Measurements from ENCODE around the gene ZBTB9. TPM values are rescaled to one million over a fixed set of nuclear protein-coding genes. Genes with fewer than 3 reads are reported as not detected.

Gene ZBTB9
- total RNA-seq, 4 donors from 2014 or later: 3.1 to 3.7 (median 3.4) TPM

DNA sequence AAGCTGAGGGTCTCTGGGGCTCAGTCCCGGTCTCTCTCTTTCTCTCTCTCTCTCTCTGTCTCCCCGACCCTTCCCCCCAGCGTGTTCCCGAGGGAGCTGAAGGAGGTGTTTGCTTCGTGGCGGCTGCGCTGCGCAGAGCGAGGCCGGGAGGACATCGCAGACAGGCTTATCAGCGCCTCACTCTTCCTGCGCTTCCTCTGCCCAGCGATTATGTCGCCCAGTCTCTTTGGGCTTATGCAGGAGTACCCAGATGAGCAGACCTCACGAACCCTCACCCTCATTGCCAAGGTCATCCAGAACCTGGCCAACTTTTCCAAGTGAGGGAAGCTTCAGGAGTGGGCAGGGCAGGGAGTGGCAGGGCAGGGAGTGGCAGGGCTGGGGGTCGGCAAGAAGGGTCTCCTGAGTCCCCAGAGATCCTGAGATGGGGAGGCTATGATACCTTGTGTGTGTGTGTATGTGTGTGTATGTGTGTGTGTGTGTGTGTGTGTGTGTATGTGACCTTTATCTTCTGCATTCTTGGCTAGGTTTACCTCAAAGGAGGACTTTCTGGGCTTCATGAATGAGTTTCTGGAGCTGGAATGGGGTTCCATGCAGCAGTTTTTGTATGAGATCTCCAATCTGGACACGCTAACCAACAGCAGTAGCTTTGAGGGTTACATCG, 13.6 kb upstream of the ZBTB9 start:
- Histone ChIP-seq H3K4me1 (no peaks in the 10 kb centered on the region), H3K36me3 (peaks cover 4 to 96% (median 4%) of the 10 kb centered on the region in 3 donors), H3K4me3 (no peak overlapping the region), H3K9me3 (no peaks in the 10 kb centered on the region), H3K27ac (no peak overlapping the region), H3K27me3 (no peaks in the 10 kb centered on the region)
- 81 to 83% methylated on average over 19 of the region's 19 CpGs for WGBS, 2 donors
- TF ChIP-seq, protein P1, sequence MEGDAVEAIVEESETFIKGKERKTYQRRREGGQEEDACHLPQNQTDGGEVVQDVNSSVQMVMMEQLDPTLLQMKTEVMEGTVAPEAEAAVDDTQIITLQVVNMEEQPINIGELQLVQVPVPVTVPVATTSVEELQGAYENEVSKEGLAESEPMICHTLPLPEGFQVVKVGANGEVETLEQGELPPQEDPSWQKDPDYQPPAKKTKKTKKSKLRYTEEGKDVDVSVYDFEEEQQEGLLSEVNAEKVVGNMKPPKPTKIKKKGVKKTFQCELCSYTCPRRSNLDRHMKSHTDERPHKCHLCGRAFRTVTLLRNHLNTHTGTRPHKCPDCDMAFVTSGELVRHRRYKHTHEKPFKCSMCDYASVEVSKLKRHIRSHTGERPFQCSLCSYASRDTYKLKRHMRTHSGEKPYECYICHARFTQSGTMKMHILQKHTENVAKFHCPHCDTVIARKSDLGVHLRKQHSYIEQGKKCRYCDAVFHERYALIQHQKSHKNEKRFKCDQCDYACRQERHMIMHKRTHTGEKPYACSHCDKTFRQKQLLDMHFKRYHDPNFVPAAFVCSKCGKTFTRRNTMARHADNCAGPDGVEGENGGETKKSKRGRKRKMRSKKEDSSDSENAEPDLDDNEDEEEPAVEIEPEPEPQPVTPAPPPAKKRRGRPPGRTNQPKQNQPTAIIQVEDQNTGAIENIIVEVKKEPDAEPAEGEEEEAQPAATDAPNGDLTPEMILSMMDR (IDR thresholded peaks at IDR 0.05): no peak
- TF ChIP-seq POLR2A (IDR thresholded peaks at IDR 0.05) (no peak), EP300 (IDR thresholded peaks at IDR 0.05) (no peak)
- no peak for DNase-seq (ENCODE audit: low spot score in 2 of 2)

DNA sequence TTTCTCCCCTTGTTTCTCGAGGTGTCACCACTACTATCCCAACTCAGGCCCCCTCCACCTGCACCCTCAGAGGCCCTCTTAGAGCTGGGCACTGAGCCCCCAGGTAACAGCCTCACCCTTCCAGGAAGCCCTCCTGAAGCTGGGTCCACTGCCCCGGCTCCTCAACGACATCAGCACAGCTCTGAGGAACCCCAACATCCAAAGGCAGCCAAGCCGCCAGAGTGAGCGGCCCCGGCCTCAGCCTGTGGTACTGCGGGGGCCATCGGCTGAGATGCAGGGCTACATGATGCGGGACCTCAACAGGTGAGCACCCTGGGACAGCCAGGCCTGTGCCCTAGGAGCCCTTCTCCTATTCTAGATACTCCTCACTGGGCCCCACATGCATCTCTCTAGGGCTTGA, 12.9 kb upstream of the ZBTB9 start:
- no peaks in the 10 kb centered on the region for H3K9me3 ChIP-seq
- H3K36me3 ChIP-seq: peaks cover 4 to 96% (median 4%) of the 10 kb centered on the region in 3 donors
- no peak overlapping the region for H3K27ac ChIP-seq
- TF ChIP-seq POLR2A (IDR thresholded peaks at IDR 0.05): no peak
- TF ChIP-seq EP300 (IDR thresholded peaks at IDR 0.05): no peak
- TF ChIP-seq, protein P1 (IDR thresholded peaks at IDR 0.05): no peak
- no peaks in the 10 kb centered on the region for H3K4me1 ChIP-seq
- no peaks in the 10 kb centered on the region for H3K27me3 ChIP-seq
- no peak overlapping the region for H3K4me3 ChIP-seq
- WGBS, 2 donors: 83 to 93% methylated on average over 8 to 9 of the region's 9 CpGs
- DNase-seq (ENCODE audit: low spot score in 2 of 2): no peak

- peaks cover 4 to 96% (median 4%) of the 10 kb centered on the region in 3 donors for H3K36me3 ChIP-seq
- no peak for DNase-seq (ENCODE audit: low spot score in 2 of 2)
- H3K9me3 ChIP-seq: no peaks in the 10 kb centered on the region
- 85 to 91% methylated on average over 8 of the region's 8 CpGs for WGBS, 2 donors
- no peaks in the 10 kb centered on the region for H3K4me1 ChIP-seq
- no peak overlapping the region for H3K4me3 ChIP-seq
- H3K27ac ChIP-seq: no peak overlapping the region
- TF ChIP-seq, protein P1 (IDR thresholded peaks at IDR 0.05): no peak
- no peak for TF ChIP-seq EP300 (IDR thresholded peaks at IDR 0.05)
- H3K27me3 ChIP-seq: no peaks in the 10 kb centered on the region
Measured at GRCh38 chr6:33442283-33442682, 12.1 kb upstream of the ZBTB9 start.

DNA sequence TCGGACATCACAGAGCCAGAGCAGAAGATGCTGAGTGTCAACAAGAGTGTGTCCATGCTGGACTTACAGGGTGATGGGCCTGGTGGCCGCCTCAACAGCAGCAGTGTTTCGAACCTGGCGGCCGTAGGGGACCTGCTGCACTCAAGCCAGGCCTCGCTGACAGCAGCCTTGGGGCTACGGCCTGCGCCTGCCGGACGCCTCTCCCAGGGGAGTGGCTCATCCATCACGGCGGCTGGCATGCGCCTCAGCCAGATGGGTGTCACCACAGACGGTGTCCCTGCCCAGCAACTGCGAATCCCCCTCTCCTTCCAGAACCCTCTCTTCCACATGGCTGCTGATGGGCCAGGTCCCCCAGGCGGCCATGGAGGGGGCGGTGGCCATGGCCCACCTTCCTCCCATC, 11.4 kb upstream of the ZBTB9 start:
- H3K4me1 ChIP-seq: no peaks in the 10 kb centered on the region
- H3K36me3 ChIP-seq: peaks cover 0 to 96% (median 4%) of the 10 kb centered on the region in 3 donors

More for the DNA sequence above, 11.4 kb upstream of the ZBTB9 start:
- no peaks in the 10 kb centered on the region for H3K9me3 ChIP-seq
- H3K27me3 ChIP-seq: no peaks in the 10 kb centered on the region
- H3K27ac ChIP-seq: no peak overlapping the region
- H3K4me3 ChIP-seq: no peak overlapping the region
- DNase-seq (ENCODE audit: low spot score in 2 of 2): no peak
- 91 to 92% methylated on average over 11 to 14 of the region's 17 CpGs for WGBS, 2 donors
- TF ChIP-seq POLR2A (IDR thresholded peaks at IDR 0.05) (no peak), EP300 (IDR thresholded peaks at IDR 0.05) (no peak)
- TF ChIP-seq, protein P1 (IDR thresholded peaks at IDR 0.05): no peak
